ENCODE data around the gene PSMB5.

DNA sequence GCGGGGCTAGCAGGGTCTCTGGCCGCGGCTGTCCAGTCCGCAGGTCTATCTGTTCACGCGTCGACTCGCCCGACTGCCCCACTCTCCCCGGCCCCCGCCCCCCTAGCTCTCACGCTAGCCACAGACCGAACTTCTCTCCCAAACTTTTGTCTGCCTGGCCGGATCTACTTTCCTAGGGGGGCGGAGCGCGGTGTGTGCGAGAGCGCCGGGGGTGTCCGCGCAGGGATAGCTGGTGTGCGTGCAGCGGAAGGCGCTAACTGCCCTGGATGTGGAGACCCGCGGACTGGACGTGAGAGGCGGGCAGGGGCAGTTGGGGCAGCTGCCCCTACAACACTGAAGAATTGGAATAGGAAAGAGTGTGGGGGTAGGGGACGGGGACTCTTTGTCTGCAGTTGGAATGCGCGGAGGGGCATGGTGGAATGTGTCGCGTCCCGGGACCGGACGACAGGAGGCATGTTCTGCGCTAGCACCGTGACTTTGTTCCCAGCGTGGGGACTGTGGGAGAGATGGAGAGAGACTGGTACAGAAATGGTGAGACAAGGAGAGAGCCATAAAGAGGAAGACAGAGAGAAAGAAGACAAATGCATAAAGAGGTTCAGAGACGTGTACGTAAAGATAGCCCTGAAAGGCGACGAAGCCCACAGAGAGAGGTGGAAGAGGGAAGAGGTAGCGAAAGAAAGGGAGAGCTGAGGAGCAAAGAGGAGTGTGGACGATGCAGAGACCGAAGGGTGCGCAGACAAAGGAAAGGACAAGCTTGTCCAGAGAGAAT is 52.0 kb downstream of the PSMB5 start, which contains the start of gene AJUBA:
- TF ChIP-seq ZFHX2 (tag by site-specific recombination; conservative IDR thresholded peaks at IDR 0.05), result peak; percentile 91
- TF ChIP-seq ZBTB17 (tag by site-specific recombination; IDR thresholded peaks at IDR 0.05), result peak; percentile 94
- TF ChIP-seq ZNF561 (tag by site-specific recombination; IDR thresholded peaks at IDR 0.05; ENCODE audit: borderline replicate concordance), result peak; percentile 94
- TF ChIP-seq ZNF391 (tag by site-specific recombination; IDR thresholded peaks at IDR 0.05; ENCODE audit: borderline replicate concordance, low read depth), result peak; percentile 99
- peak; percentile 41; the same call in 1 of the 2 replicates for TF ChIP-seq ZNF133 (tag by site-specific recombination; IDR thresholded peaks at IDR 0.05)
- TF ChIP-seq ZBTB21 (tag by site-specific recombination; IDR thresholded peaks at IDR 0.05), result peak; percentile 88
- TF ChIP-seq, protein P1, sequence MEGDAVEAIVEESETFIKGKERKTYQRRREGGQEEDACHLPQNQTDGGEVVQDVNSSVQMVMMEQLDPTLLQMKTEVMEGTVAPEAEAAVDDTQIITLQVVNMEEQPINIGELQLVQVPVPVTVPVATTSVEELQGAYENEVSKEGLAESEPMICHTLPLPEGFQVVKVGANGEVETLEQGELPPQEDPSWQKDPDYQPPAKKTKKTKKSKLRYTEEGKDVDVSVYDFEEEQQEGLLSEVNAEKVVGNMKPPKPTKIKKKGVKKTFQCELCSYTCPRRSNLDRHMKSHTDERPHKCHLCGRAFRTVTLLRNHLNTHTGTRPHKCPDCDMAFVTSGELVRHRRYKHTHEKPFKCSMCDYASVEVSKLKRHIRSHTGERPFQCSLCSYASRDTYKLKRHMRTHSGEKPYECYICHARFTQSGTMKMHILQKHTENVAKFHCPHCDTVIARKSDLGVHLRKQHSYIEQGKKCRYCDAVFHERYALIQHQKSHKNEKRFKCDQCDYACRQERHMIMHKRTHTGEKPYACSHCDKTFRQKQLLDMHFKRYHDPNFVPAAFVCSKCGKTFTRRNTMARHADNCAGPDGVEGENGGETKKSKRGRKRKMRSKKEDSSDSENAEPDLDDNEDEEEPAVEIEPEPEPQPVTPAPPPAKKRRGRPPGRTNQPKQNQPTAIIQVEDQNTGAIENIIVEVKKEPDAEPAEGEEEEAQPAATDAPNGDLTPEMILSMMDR (tag by site-specific recombination; IDR thresholded peaks at IDR 0.05), result peak; percentile 79; the same call in 1 of the 2 replicates
- TF ChIP-seq, protein P2, sequence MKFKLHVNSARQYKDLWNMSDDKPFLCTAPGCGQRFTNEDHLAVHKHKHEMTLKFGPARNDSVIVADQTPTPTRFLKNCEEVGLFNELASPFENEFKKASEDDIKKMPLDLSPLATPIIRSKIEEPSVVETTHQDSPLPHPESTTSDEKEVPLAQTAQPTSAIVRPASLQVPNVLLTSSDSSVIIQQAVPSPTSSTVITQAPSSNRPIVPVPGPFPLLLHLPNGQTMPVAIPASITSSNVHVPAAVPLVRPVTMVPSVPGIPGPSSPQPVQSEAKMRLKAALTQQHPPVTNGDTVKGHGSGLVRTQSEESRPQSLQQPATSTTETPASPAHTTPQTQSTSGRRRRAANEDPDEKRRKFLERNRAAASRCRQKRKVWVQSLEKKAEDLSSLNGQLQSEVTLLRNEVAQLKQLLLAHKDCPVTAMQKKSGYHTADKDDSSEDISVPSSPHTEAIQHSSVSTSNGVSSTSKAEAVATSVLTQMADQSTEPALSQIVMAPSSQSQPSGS (tag by site-specific recombination; IDR thresholded peaks at IDR 0.05; ENCODE audit: low read depth), result peak; percentile 41; the same call in 1 of the 2 replicates
- peak; percentile 62 for TF ChIP-seq REST (tag by site-specific recombination; IDR thresholded peaks at IDR 0.05)
- TF ChIP-seq ZNF398 (tag by site-specific recombination; IDR thresholded peaks at IDR 0.05), result peak; percentile 80
- 0 out of 2 replicates have a peak, but pooled peaks have one; percentile 29 for TF ChIP-seq ZNF19 (tag by site-specific recombination; IDR thresholded peaks at IDR 0.05; ENCODE audit: low read depth)
- TF ChIP-seq, protein P3, sequence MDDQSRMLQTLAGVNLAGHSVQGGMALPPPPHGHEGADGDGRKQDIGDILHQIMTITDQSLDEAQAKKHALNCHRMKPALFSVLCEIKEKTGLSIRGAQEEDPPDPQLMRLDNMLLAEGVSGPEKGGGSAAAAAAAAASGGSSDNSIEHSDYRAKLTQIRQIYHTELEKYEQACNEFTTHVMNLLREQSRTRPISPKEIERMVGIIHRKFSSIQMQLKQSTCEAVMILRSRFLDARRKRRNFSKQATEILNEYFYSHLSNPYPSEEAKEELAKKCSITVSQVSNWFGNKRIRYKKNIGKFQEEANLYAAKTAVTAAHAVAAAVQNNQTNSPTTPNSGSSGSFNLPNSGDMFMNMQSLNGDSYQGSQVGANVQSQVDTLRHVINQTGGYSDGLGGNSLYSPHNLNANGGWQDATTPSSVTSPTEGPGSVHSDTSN (CRISPR knock-in tag; IDR thresholded peaks at IDR 0.05), result no peak
- peak; percentile 56 for TF ChIP-seq ZNF335 (tag by site-specific recombination; conservative IDR thresholded peaks at IDR 0.05)

Measured in HEK293 (cell line).